AG09309 (cell line): ENCODE results near the gene NTM.
"Not testable (repeated sequence)": the region's sequence is repeated elsewhere in the genome, so short reads cannot be mapped to it uniquely, and the experiment has no call there.

Source experiments
- DNase-seq: peaks from one replicate; pipeline ENCODE4 v3.0.0-alpha.2; 2010; ENCODE audit warnings: low read depth
- H3K4me3 ChIP-seq: 2 replicates; pipeline ENCODE4 v1.5.1; 2011; ENCODE audit warnings: mild to moderate bottlenecking, low read depth, low read length, moderate library complexity; ENCODE audit not compliant: control insufficient read depth
- TF ChIP-seq, protein P1 (sequence below): IDR thresholded peaks from 2 replicates; pipeline ENCODE4 v1.5.1; 2011; ENCODE audit warnings: mild to moderate bottlenecking, low read depth, low read length, inconsistent platforms; ENCODE audit not compliant: insufficient read depth, control insufficient read depth; ENCODE audit errors: missing control alignments

NTM gene

DNA sequence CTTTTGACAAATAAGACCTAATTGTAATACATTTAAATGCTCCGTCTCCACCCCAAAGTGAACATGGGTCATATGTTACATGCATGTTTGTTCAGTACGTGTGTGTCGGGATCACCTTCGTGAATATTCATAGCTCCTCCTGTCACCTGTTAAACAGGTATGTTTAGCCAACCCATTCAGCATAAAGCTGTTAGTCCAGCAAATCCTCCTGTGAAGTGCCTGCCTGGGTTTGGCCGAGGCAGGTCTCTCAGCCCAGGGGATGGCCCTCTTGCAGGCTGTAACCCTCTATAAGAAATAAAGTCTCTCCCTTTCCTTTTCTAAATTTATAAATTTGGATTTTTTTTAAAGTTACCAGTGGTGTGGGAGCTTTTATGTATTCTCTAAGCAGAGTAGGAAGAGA, 38.9 kb upstream of the NTM start:
- no peak for DNase-seq
- H3K4me3 ChIP-seq = no peak overlapping the region
- TF ChIP-seq, protein P1, sequence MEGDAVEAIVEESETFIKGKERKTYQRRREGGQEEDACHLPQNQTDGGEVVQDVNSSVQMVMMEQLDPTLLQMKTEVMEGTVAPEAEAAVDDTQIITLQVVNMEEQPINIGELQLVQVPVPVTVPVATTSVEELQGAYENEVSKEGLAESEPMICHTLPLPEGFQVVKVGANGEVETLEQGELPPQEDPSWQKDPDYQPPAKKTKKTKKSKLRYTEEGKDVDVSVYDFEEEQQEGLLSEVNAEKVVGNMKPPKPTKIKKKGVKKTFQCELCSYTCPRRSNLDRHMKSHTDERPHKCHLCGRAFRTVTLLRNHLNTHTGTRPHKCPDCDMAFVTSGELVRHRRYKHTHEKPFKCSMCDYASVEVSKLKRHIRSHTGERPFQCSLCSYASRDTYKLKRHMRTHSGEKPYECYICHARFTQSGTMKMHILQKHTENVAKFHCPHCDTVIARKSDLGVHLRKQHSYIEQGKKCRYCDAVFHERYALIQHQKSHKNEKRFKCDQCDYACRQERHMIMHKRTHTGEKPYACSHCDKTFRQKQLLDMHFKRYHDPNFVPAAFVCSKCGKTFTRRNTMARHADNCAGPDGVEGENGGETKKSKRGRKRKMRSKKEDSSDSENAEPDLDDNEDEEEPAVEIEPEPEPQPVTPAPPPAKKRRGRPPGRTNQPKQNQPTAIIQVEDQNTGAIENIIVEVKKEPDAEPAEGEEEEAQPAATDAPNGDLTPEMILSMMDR = no peak

DNA sequence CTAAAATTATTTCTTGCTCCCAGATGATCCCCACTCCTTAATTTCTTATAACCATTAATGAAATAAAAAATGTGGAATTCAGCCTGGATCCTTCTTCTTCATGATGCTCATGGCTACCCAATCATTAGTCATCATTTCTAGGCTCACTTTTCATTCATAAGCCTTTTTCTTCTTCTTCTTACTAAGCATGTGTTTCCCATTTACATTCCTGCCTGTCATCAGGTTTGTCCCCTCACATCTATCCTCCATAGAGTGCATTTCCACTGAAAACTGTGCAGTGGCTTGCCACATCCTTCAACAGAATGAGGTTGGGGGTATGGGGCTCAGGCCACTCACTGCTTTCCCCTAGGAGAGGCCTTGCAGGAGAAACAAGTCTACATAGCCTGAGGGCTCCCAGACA, 35.8 kb upstream of the NTM start:
- H3K4me3 ChIP-seq = no peak overlapping the region
- DNase-seq = no peak
- TF ChIP-seq, protein P1 = no peak

DNA sequence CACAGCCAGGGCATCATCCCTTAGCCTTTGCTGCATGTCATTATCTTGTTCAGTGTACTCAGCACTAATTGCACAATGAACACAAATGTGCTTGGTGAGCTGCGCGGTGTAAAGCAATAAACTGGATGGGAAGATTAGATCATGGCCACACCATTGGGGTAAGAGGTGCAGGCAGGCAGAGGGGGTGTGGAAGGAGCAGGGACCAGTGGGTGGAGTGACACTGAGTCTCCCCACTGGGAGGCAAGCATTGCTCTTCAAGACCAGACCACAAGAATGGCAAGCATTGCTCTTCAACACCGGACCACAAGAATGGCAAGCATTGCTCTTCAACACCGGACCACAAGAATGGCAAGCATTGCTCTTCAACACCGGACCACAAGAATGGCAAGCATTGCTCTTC, 28.5 kb upstream of the NTM start:
- H3K4me3 ChIP-seq = not testable (repeated sequence)
- peak; percentile 38 for DNase-seq

GRCh38 chr11:131342442-131342841, 28.0 kb upstream of the NTM start:
- H3K4me3 ChIP-seq, DNase-seq: not testable (repeated sequence)

- TF ChIP-seq, protein P1 = no peak
Observed at GRCh38 chr11:131345406-131345805, 25.0 kb upstream of the NTM start.

DNA sequence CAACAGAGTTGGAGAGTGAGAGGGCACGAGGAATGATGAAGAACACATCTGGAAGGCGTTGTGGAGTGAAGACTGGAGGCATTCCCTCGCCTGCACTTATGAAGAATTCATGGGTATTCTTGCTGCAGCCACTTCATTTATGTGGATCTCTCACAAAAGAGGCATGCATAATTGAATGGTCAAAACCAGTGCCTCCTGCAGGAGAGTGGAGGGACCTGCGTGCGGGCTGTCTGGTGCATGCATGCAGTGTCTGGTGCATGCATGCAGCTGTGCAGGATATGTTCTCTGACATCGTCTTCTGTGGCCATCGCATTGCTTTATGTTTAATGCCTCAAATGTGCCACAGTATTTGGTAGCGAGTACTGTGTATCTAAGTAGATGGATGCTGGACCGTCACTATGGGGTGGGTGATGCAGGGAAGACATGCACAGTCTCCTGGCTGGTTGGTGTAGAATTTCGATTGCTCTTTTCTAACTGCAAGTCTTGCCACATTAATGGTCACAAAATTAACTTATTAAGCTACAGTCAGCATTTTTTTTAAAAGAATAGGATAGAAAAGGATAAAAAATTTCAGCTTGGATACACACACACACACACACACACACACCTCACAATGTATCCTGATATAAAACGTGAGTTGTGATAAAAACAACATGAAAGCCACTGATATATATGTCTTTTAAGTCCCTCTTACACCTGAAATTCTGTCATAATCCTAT, 20.9 kb upstream of the NTM start:
- H3K4me3 ChIP-seq = no peak overlapping the region
- no peak for DNase-seq
- TF ChIP-seq, protein P1 = no peak

More at GRCh38 chr11:131345406-131345805, 25.0 kb upstream of the NTM start:
- no peak overlapping the region for H3K4me3 ChIP-seq
- DNase-seq = no peak

DNA sequence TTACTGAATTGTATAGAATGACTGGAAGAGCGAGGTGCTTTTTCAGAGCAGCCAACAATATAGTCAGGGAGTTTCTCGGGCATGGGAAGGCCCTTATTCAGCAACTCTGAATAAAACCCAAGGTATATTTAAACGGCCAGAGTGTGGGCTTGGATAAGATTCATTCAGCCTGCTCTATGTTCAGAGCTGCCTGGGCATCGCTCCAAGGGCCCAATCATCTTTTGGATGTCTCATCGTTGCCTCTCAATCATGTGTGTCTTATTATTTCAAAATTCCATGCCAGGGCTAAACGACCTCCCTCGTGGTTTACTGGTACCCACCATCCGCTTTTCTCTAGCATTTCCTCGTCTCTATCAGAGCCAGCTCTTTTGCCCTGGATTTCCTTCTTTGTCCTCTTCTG, 19.5 kb upstream of the NTM start:
- TF ChIP-seq, protein P1 = no peak
- DNase-seq = no peak
- H3K4me3 ChIP-seq = no peak overlapping the region

DNA sequence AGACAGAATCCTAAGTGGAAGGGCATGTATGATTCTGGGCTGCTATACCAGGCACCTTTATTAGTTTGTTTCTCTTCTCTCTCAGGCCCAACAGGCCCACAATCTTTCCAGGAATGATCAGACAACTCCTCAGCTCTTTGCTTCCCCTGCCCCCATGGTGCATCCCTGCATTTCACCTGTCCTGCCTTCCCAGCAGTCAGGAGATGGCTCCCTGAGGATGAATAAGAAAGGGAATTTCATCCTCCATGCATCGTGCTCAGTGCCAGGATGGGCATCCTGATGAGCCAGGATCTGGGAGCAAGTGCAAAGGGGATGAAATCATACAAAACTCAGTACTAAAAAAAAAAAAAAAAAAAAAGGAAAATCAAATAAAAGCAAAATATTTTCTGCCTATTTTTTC, 18.6 kb upstream of the NTM start:
- TF ChIP-seq, protein P1 = no peak

More for the DNA sequence above, 18.6 kb upstream of the NTM start:
- no peak overlapping the region for H3K4me3 ChIP-seq
- DNase-seq = no peak
